ENCODE data around the gene SLC9A5.

Gene SLC9A5

GRCh38 chr16:67317853-67318252, 69.1 kb downstream of the SLC9A5 start:
- Mint-ChIP-seq H3K4me3 (no peak overlapping the region), H3K36me3 (ENCODE audit: low read depth) (no peaks in the 10 kb centered on the region), H3K9me3 (no peaks in the 10 kb centered on the region), H3K27me3 (ENCODE audit: low read depth) (peaks cover 45% of the 10 kb centered on the region), H3K27ac (no peak overlapping the region), H3K4me1 (no peaks in the 10 kb centered on the region)
- TF ChIP-seq, protein P1, sequence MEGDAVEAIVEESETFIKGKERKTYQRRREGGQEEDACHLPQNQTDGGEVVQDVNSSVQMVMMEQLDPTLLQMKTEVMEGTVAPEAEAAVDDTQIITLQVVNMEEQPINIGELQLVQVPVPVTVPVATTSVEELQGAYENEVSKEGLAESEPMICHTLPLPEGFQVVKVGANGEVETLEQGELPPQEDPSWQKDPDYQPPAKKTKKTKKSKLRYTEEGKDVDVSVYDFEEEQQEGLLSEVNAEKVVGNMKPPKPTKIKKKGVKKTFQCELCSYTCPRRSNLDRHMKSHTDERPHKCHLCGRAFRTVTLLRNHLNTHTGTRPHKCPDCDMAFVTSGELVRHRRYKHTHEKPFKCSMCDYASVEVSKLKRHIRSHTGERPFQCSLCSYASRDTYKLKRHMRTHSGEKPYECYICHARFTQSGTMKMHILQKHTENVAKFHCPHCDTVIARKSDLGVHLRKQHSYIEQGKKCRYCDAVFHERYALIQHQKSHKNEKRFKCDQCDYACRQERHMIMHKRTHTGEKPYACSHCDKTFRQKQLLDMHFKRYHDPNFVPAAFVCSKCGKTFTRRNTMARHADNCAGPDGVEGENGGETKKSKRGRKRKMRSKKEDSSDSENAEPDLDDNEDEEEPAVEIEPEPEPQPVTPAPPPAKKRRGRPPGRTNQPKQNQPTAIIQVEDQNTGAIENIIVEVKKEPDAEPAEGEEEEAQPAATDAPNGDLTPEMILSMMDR (IDR thresholded peaks at IDR 0.05; ENCODE audit: unreplicated experiment in 3 of 3): no peak

Measured in nephron (organoid).